HL-60 (cell line): Measurements from ENCODE around the gene MICAL2.

Source experiments
- DNase-seq, 2 experiments: peaks; one replicate each; pipeline ENCODE4 v3.0.0-alpha.2; 2010 to 2020; ENCODE audit warnings: low read depth in 1 of 2, low spot score in 1 of 2
- H3K27ac ChIP-seq: fragments of 250-450 bp; sonication (Bioruptor Pico); replicated peaks from 2 replicates; pipeline ENCODE4 v1.5.1; 2020; ENCODE audit warnings: mild to moderate bottlenecking, moderate library complexity
- H3K27me3 ChIP-seq: fragments of 250-450 bp; sonication (Bioruptor Pico); 2 replicates; pipeline ENCODE4 v1.5.1; 2021; ENCODE audit warnings: mild to moderate bottlenecking, moderate library complexity; ENCODE audit not compliant: insufficient read depth, poor library complexity, severe bottlenecking
- H3K4me3 ChIP-seq: replicated peaks from 2 replicates; pipeline ENCODE4 v1.5.1; 2011; ENCODE audit warnings: mild to moderate bottlenecking, control low read depth, low read length; ENCODE audit not compliant: insufficient read depth
- CTCF ChIP-seq: IDR thresholded peaks from one replicate; pipeline ENCODE4 v1.5.1; 2011; ENCODE audit warnings: low read length, control low read depth, inconsistent platforms; ENCODE audit not compliant: insufficient read depth
- GABPA ChIP-seq: IDR thresholded peaks from 2 replicates; pipeline ENCODE4 v1.6.1; 2012; ENCODE audit warnings: low read depth
- POLR2AphosphoS5 ChIP-seq: IDR thresholded peaks from 2 replicates; pipeline ENCODE4 v1.6.1; 2012; ENCODE audit warnings: low read depth
- REST ChIP-seq: IDR thresholded peaks from 2 replicates; pipeline ENCODE4 v1.6.1; 2012; ENCODE audit warnings: low read depth; ENCODE audit not compliant: insufficient replicate concordance
- SPI1 ChIP-seq: IDR thresholded peaks from 2 replicates; pipeline ENCODE4 v1.6.1; 2012; ENCODE audit warnings: low read depth, mild to moderate bottlenecking, borderline replicate concordance

Gene MICAL2

GRCh38 chr11:12247543-12248254, 137.3 kb downstream of the MICAL2 start:
- DNase-seq, result no peak
- TF ChIP-seq CTCF, result no peak
- no peak for TF ChIP-seq GABPA
- no peak for TF ChIP-seq REST
- TF ChIP-seq SPI1, result no peak
- TF ChIP-seq POLR2AphosphoS5, result no peak
- no peak overlapping the region for H3K27ac ChIP-seq
- H3K27me3 ChIP-seq, result no peaks in the 10 kb centered on the region
- no peak overlapping the region for H3K4me3 ChIP-seq

GRCh38 chr11:12248330-12248729, 137.9 kb downstream of the MICAL2 start:
- no peak overlapping the region for H3K27ac ChIP-seq
- no peak overlapping the region for H3K4me3 ChIP-seq
- DNase-seq, result no peak
- TF ChIP-seq REST, result no peak
- no peak for TF ChIP-seq POLR2AphosphoS5
- TF ChIP-seq GABPA, result no peak
- TF ChIP-seq SPI1, result no peak
- no peak for TF ChIP-seq CTCF
- H3K27me3 ChIP-seq, result no peaks in the 10 kb centered on the region

GRCh38 chr11:12249590-12250260, 139.3 kb downstream of the MICAL2 start:
- H3K27me3 ChIP-seq, result no peaks in the 10 kb centered on the region
- TF ChIP-seq CTCF, result no peak
- no peak for TF ChIP-seq SPI1
- no peak for TF ChIP-seq REST
- TF ChIP-seq GABPA, result no peak
- TF ChIP-seq POLR2AphosphoS5, result no peak
- DNase-seq, result no peak
- H3K27ac ChIP-seq, result no peak overlapping the region
- H3K4me3 ChIP-seq, result no peak overlapping the region
